ENCODE measurements around the gene PSMA6.
"Not testable (repeated sequence)": the region's sequence is repeated elsewhere in the genome, so short reads cannot be mapped to it uniquely, and the experiment has no call there.

PSMA6 gene

GRCh38 chr14:35292051-35292769 lies at the start of gene PSMA6:
PSMA6 (plus strand) TSS chr14:35292382; CDS start chr14:35292477, 95 bp downstream.
- peak; percentile 98 for DNase-seq

GRCh38 chr14:35242599-35243311 lies 49.4 kb upstream of the PSMA6 start:
- DNase-seq, result no peak

GRCh38 chr14:35243956-35244355 lies 48.2 kb upstream of the PSMA6 start:
- no peak for DNase-seq

GRCh38 chr14:35244542-35244941 lies 47.6 kb upstream of the PSMA6 start:
- no peak for DNase-seq

GRCh38 chr14:35245051-35245450 lies 47.1 kb upstream of the PSMA6 start:
- DNase-seq, result no peak

- no peak for DNase-seq
Measured at GRCh38 chr14:35247777-35248475, 44.3 kb upstream of the PSMA6 start.

- no peak for DNase-seq
Measured at GRCh38 chr14:35248476-35248788, 43.8 kb upstream of the PSMA6 start.

- DNase-seq, result no peak
Measured at GRCh38 chr14:35250319-35250718, 41.9 kb upstream of the PSMA6 start.

GRCh38 chr14:35252451-35252868 lies 39.7 kb upstream of the PSMA6 start:
- no peak for DNase-seq

- DNase-seq, result not testable (repeated sequence)
Measured at GRCh38 chr14:35253056-35253455, 39.1 kb upstream of the PSMA6 start.

GRCh38 chr14:35254034-35254622 lies 38.1 kb upstream of the PSMA6 start:
- not testable (repeated sequence) for DNase-seq

GRCh38 chr14:35254736-35255135 lies 37.4 kb upstream of the PSMA6 start:
- no peak for DNase-seq

- DNase-seq, result no peak
Measured at GRCh38 chr14:35255711-35256110, 36.5 kb upstream of the PSMA6 start.

GRCh38 chr14:35257809-35258208 lies 34.4 kb upstream of the PSMA6 start:
- DNase-seq, result no peak

- no peak for DNase-seq
Measured at GRCh38 chr14:35258420-35258819, 33.8 kb upstream of the PSMA6 start.

- DNase-seq, result no peak
Measured at GRCh38 chr14:35261774-35262173, 30.4 kb upstream of the PSMA6 start.

GRCh38 chr14:35262436-35262835 lies 29.7 kb upstream of the PSMA6 start:
- DNase-seq, result no peak

GRCh38 chr14:35268946-35269345 lies 23.2 kb upstream of the PSMA6 start:
- no peak for DNase-seq

GRCh38 chr14:35274805-35275204 lies 17.4 kb upstream of the PSMA6 start:
- DNase-seq, result no peak

GRCh38 chr14:35277179-35277578 lies 15.0 kb upstream of the PSMA6 start:
- DNase-seq, result no peak

- DNase-seq, result no peak
Measured at GRCh38 chr14:35279369-35279768, 12.8 kb upstream of the PSMA6 start.

GRCh38 chr14:35281341-35281740 lies 10.8 kb upstream of the PSMA6 start:
- no peak for DNase-seq

GRCh38 chr14:35284506-35284905 lies 7.7 kb upstream of the PSMA6 start:
- DNase-seq, result no peak
